SU-DHL-6 (cell line): ENCODE results near the gene C19orf67.

Source experiments
- H2AFZ ChIP-seq: fragments of 200-600 bp; sonication (generic); 2 replicates; pipeline ENCODE4 v1.6.1; 2014; ENCODE audit warnings: low read depth, mild to moderate bottlenecking, moderate library complexity, mixed read lengths, antibody characterized with exemption, low read length; ENCODE audit not compliant: severe bottlenecking
- H3F3A ChIP-seq: fragments of 200-600 bp; shearing (Covaris generic); 2 replicates; pipeline ENCODE4 v1.6.0; 2016; ENCODE audit warnings: antibody characterized with exemption, mild to moderate bottlenecking; ENCODE audit not compliant: insufficient read depth
- H3K27ac ChIP-seq: fragments of 200-600 bp; sonication (generic); 2 replicates; pipeline ENCODE4 v1.5.1; 2016; ENCODE audit warnings: low read depth, mild to moderate bottlenecking, low read length, moderate library complexity, mixed read lengths
- H3K27me3 ChIP-seq: fragments of 200-600 bp; sonication (generic), shearing (Covaris generic); 2 replicates; pipeline ENCODE4 v1.6.0; 2014; ENCODE audit warnings: mild to moderate bottlenecking, low read length
- H3K36me3 ChIP-seq: fragments of 200-600 bp; sonication (generic); 2 replicates; pipeline ENCODE4 v1.6.1; 2014; ENCODE audit warnings: mild to moderate bottlenecking, low read length, mixed read lengths
- H3K4me2 ChIP-seq: fragments of 300-600, 200-600 bp; shearing (Covaris generic), sonication (generic); 2 replicates; pipeline ENCODE4 v1.6.0; 2014; ENCODE audit warnings: low read length, low read depth, mild to moderate bottlenecking; ENCODE audit not compliant: poor library complexity, severe bottlenecking
- H3K4me3 ChIP-seq: fragments of 200-600 bp; sonication (generic); 2 replicates; pipeline ENCODE4 v1.5.1; 2014; ENCODE audit warnings: antibody characterized with exemption, low read length, mild to moderate bottlenecking, mixed read lengths; ENCODE audit not compliant: insufficient read depth, poor library complexity, severe bottlenecking
- H3K79me2 ChIP-seq: fragments of 200-600 bp; sonication (generic); 2 replicates; pipeline ENCODE4 v1.6.1; 2014; ENCODE audit warnings: mild to moderate bottlenecking, low read length, moderate library complexity; ENCODE audit not compliant: insufficient read depth
- H3K9ac ChIP-seq: fragments of 200-600 bp; sonication (generic); 2 replicates; pipeline ENCODE4 v1.7.0; 2014; ENCODE audit warnings: mild to moderate bottlenecking, low read length
- H3K9me2 ChIP-seq: fragments of 200-600 bp; sonication (generic); replicated peaks from 2 replicates; pipeline ENCODE4 v1.6.1; 2014; ENCODE audit warnings: low read length; ENCODE audit not compliant: insufficient read depth
- H3K9me3 ChIP-seq: fragments of 200-600 bp; sonication (generic); 2 replicates; pipeline ENCODE4 v1.6.1; 2014; ENCODE audit warnings: low read length, mixed read lengths; ENCODE audit not compliant: insufficient read depth
- H4K20me1 ChIP-seq: fragments of 200-600 bp; sonication (generic); 2 replicates; pipeline ENCODE4 v1.6.1; 2014; ENCODE audit warnings: low read depth, mild to moderate bottlenecking, antibody characterized with exemption, low read length, moderate library complexity, mixed read lengths
- CTCF ChIP-seq: fragments of 200-600 bp; sonication (generic); IDR thresholded peaks from one replicate; pipeline ENCODE4 v1.5.1; 2017; ENCODE audit warnings: antibody characterized with exemption, mild to moderate bottlenecking, low read length, moderate library complexity; ENCODE audit not compliant: insufficient read depth, poor library complexity, severe bottlenecking
- EZH2phosphoT487 ChIP-seq: fragments of 200-600 bp; sonication (generic), shearing (Covaris generic); conservative IDR thresholded peaks from 2 replicates; pipeline ENCODE4 v1.6.1; 2018; ENCODE audit warnings: mild to moderate bottlenecking, antibody characterized with exemption, low read length, moderate library complexity, mixed read lengths

Gene C19orf67

GRCh38 chr19:14127176-14127575 is 41.6 kb upstream of the C19orf67 start:
- Histone ChIP-seq H3K9me2 (no peaks in the 10 kb centered on the region), H3K27ac (no peak overlapping the region), H4K20me1 (no peaks in the 10 kb centered on the region), H2AFZ (no peak overlapping the region), H3K79me2 (peaks cover 16% of the 10 kb centered on the region), H3F3A (0 out of 2 replicates have a peak, but pooled peaks cover 5% of the 10 kb centered on the region), H3K9me3 (no peaks in the 10 kb centered on the region), H3K27me3 (no peaks in the 10 kb centered on the region), H3K4me2 (no peak overlapping the region), H3K4me3 (no peak overlapping the region), H3K9ac (no peak overlapping the region), H3K36me3 (no peaks in the 10 kb centered on the region)
- TF ChIP-seq EZH2phosphoT487: no peak
- no peak for TF ChIP-seq CTCF

GRCh38 chr19:14122924-14123323 is 37.3 kb upstream of the C19orf67 start:
- TF ChIP-seq EZH2phosphoT487 (no peak), CTCF (no peak)
- H4K20me1 ChIP-seq: no peaks in the 10 kb centered on the region
- H3K27ac ChIP-seq: no peak overlapping the region
- no peaks in the 10 kb centered on the region for H3K9me2 ChIP-seq
- peaks cover 31% of the 10 kb centered on the region for H3F3A ChIP-seq
- H3K79me2 ChIP-seq: no peaks in the 10 kb centered on the region
- H2AFZ ChIP-seq: no peak overlapping the region
- H3K27me3 ChIP-seq: no peaks in the 10 kb centered on the region
- H3K36me3 ChIP-seq: no peaks in the 10 kb centered on the region
- no peak overlapping the region for H3K9ac ChIP-seq
- no peaks in the 10 kb centered on the region for H3K9me3 ChIP-seq
- no peak overlapping the region for H3K4me3 ChIP-seq
- H3K4me2 ChIP-seq: no peak overlapping the region

- H3K9ac ChIP-seq: no peak overlapping the region
These were observed 34.9 kb upstream of the C19orf67 start for GRCh38 chr19:14120497-14120780.

More at GRCh38 chr19:14120497-14120780, 34.9 kb upstream of the C19orf67 start:
- Histone ChIP-seq H4K20me1 (0 out of 2 replicates have a peak, but pooled peaks cover 3% of the 10 kb centered on the region), H3K9me2 (no peaks in the 10 kb centered on the region), H3K27ac (no peak overlapping the region), H3F3A (peaks cover 31% of the 10 kb centered on the region), H3K27me3 (no peaks in the 10 kb centered on the region), H3K4me3 (no peak overlapping the region), H2AFZ (no peak overlapping the region), H3K9me3 (no peaks in the 10 kb centered on the region), H3K36me3 (no peaks in the 10 kb centered on the region), H3K79me2 (peaks cover 17% of the 10 kb centered on the region), H3K4me2 (no peak overlapping the region)
- TF ChIP-seq CTCF (no peak), EZH2phosphoT487 (no peak)
